Tibial nerve (tissue), 3 donors: Measurements from ENCODE around the gene LILRA5.
"Not testable (repeated sequence)": the region's sequence is repeated elsewhere in the genome, so short reads cannot be mapped to it uniquely, and the experiment has no call there.

Source experiments
- POLR2A ChIP-seq, 2 donors: fragments of 450-650 bp; IDR thresholded peaks; one replicate each; pipeline ENCODE4 v1.6.1; 2017; ENCODE audit warnings: antibody characterized with exemption in 2 of 2, mild to moderate bottlenecking in 2 of 2, moderate library complexity in 2 of 2
- TF ChIP-seq, protein P1 (sequence below), 5 experiments: fragments of 200-600 bp in 3 of 5; fragments of 450-650 bp in 2 of 5; sonication (generic) in 3 of 5; IDR thresholded peaks; one replicate each; pipeline ENCODE4 v1.5.1; 2016 to 2019; ENCODE audit warnings: antibody characterized with exemption in 5 of 5, mild to moderate bottlenecking in 3 of 5, moderate library complexity in 2 of 5

DNA sequence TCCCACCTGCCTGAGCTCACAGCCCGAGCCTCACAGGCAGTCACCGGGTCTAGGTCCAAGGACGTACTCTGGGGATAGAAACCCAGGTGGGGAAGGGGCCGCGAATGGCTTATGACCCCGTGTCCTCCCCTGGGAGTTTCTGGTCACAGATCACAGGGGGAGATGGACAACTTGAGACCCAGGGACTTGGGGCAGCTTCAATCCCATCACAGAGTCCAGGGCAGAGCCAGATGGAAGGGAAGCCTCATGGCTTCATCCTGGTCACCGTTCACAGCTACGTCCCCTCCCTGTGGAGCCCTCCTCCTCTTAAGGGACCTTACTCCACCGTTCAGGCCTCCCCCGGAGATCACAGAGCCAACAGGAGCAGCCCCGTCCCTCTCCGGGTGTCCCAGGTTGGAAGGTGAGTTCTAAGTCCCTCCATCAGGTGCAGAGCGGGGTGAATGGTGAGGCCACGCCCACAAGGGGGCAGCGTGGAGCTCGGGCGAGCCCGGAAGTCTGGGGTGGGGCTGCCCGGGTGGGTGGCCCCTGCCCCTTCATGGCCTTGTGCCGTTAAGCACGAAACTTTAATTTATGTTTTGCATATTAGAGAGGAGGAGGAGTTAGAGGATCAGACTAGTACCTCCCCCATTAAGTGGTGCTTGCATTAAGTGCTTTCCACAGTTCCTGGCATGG is 46.3 kb upstream of the LILRA5 start:
- not testable (repeated sequence) for TF ChIP-seq POLR2A (IDR thresholded peaks at IDR 0.05)
- TF ChIP-seq, protein P1, sequence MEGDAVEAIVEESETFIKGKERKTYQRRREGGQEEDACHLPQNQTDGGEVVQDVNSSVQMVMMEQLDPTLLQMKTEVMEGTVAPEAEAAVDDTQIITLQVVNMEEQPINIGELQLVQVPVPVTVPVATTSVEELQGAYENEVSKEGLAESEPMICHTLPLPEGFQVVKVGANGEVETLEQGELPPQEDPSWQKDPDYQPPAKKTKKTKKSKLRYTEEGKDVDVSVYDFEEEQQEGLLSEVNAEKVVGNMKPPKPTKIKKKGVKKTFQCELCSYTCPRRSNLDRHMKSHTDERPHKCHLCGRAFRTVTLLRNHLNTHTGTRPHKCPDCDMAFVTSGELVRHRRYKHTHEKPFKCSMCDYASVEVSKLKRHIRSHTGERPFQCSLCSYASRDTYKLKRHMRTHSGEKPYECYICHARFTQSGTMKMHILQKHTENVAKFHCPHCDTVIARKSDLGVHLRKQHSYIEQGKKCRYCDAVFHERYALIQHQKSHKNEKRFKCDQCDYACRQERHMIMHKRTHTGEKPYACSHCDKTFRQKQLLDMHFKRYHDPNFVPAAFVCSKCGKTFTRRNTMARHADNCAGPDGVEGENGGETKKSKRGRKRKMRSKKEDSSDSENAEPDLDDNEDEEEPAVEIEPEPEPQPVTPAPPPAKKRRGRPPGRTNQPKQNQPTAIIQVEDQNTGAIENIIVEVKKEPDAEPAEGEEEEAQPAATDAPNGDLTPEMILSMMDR (IDR thresholded peaks at IDR 0.05), result peak in 2 of 5 experiments; percentile 16 to 27
